GM12878 (cell line): ENCODE data around the gene UST. TPM values are rescaled to one million over a fixed set of nuclear protein-coding genes. Genes with fewer than 3 reads are reported as not detected.

Experiments
- ATAC-seq: fragments of 200-7000 bp; cut with Tn5 transposase; 3 replicates; pipeline ENCODE4 v1.9.1; 2020; ENCODE audit warnings: mild to moderate bottlenecking, moderate library complexity
- BruUV-seq: library from RNA; stranded (reverse); fragments of 400-500 nt; replicated peaks from 2 replicates; lab custom pipeline; 2021; lab: Mats Ljungman, UMichigan
- CTCF ChIA-PET: fragments of 300-600 bp; sonication (Branson Sonifier 250); formaldehyde crosslinking; extraction: SDS; loops from one replicate; lab custom pipeline; 2021; ENCODE audit warnings: inconsistent platforms; lab: Yijun Ruan, JAX
- POLR2A ChIA-PET: fragments of 350-600 bp; formaldehyde crosslinking; extraction: SDS; loops from one replicate; lab custom pipeline; 2021; ENCODE audit warnings: inconsistent platforms; lab: Charles Lee
- RAD21 ChIA-PET: fragments of 300-600 bp; sonication (Branson Sonifier 250); formaldehyde crosslinking; loops from one replicate; lab custom pipeline; 2023; ENCODE audit warnings: antibody characterized with exemption; ENCODE audit not compliant: unreplicated experiment; lab: Charles Lee
- SMC1A ChIA-PET: fragments of 300-600 bp; sonication (Branson Sonifier 250); formaldehyde crosslinking; loops from one replicate; lab custom pipeline; 2023; ENCODE audit not compliant: unreplicated experiment, uncharacterized antibody; lab: Charles Lee
- DNase-seq: peaks from one replicate; pipeline ENCODE4 v3.0.0-alpha.2; 2011; ENCODE audit warnings: low read depth, low spot score
- FAIRE-seq: peaks from 3 replicates; lab custom pipeline; 2011; peaks lifted over from hg19 to GRCh38; lab: Jason Lieb, UNC
- H2AFZ ChIP-seq: 2 replicates; pipeline ENCODE4 v1.6.0; 2011; ENCODE audit warnings: low read depth, low read length, control low read depth; ENCODE audit not compliant: control insufficient read depth
- H3K27ac ChIP-seq: 2 replicates; pipeline ENCODE4 v1.5.1; 2011; ENCODE audit warnings: control low read depth; ENCODE audit not compliant: control insufficient read depth, insufficient read depth
- H3K27me3 ChIP-seq, 2 experiments: replicated peaks in 1 of 2; 2 replicates each; pipeline versions ENCODE4 v1.6.0 to v1.6.1; 2011; ENCODE audit warnings: low read length in 1 of 2; ENCODE audit not compliant: control insufficient read depth in 2 of 2, insufficient read depth in 2 of 2
- H3K36me3 ChIP-seq, 2 experiments: 2 replicates each; pipeline ENCODE4 v1.5.1; 2011; ENCODE audit warnings: low read length in 1 of 2; ENCODE audit not compliant: control insufficient read depth in 2 of 2, insufficient read depth in 2 of 2
- H3K4me1 ChIP-seq: 2 replicates; pipeline ENCODE4 v1.6.1; 2011; ENCODE audit warnings: mild to moderate bottlenecking, low read length, moderate library complexity, mixed read lengths; ENCODE audit not compliant: control insufficient read depth, insufficient read depth
- H3K4me2 ChIP-seq: 2 replicates; pipeline ENCODE4 v1.6.0; 2011; ENCODE audit warnings: control low read depth; ENCODE audit not compliant: control insufficient read depth, insufficient read depth
- H3K4me3 ChIP-seq: fragments of 200-600 bp; sonication (generic); 2 replicates; pipeline ENCODE4 v1.5.1; 2016
- H3K79me2 ChIP-seq: 2 replicates; pipeline ENCODE4 v1.6.0; 2011; ENCODE audit warnings: low read length; ENCODE audit not compliant: control insufficient read depth, insufficient read depth
- H3K9ac ChIP-seq: 2 replicates; pipeline ENCODE4 v1.8.0; 2011; ENCODE audit warnings: low read length, control low read depth, mixed read lengths; ENCODE audit not compliant: control insufficient read depth, insufficient read depth
- H3K9me3 ChIP-seq: replicated peaks from 3 replicates; pipeline ENCODE4 v1.5.1; 2011; ENCODE audit warnings: mild to moderate bottlenecking, low read length; ENCODE audit not compliant: control insufficient read depth, insufficient read depth
- H4K20me1 ChIP-seq: 2 replicates; pipeline ENCODE4 v1.6.0; 2011; ENCODE audit not compliant: control insufficient read depth, insufficient read depth
- CHD2 ChIP-seq: IDR thresholded peaks from 2 replicates; pipeline ENCODE4 v1.6.1; 2011; ENCODE audit warnings: low read depth, low read length, improper control_type of control experiment, borderline replicate concordance
- EED ChIP-seq: sonication (generic); IDR thresholded peaks from 2 replicates; pipeline ENCODE4 v1.6.1; 2016; ENCODE audit warnings: antibody characterized with exemption, low read depth
- GABPA ChIP-seq: IDR thresholded peaks from 2 replicates; pipeline ENCODE4 v1.6.1; 2014; ENCODE audit warnings: antibody characterized with exemption, low read depth, mild to moderate bottlenecking, inconsistent platforms
- HDAC6 ChIP-seq: fragments of 200-600 bp; sonication (generic); IDR thresholded peaks from one replicate; pipeline ENCODE4 v1.8.0; 2017; ENCODE audit warnings: antibody characterized with exemption; ENCODE audit not compliant: unreplicated experiment
- JUNB ChIP-seq: IDR thresholded peaks from 2 replicates; pipeline ENCODE4 v1.6.1; 2016; ENCODE audit warnings: antibody characterized with exemption, mild to moderate bottlenecking
- JUND ChIP-seq: IDR thresholded peaks from 2 replicates; pipeline ENCODE4 v1.6.1; 2012; ENCODE audit warnings: low read depth, mild to moderate bottlenecking, low read length, improper control_type of control experiment, moderate library complexity
- NBN ChIP-seq: fragments of 450-650 bp; IDR thresholded peaks from 2 replicates; pipeline ENCODE4 v1.6.1; 2016
- RB1 ChIP-seq: fragments of 450-650 bp; formaldehyde crosslinking; IDR thresholded peaks from 2 replicates; pipeline ENCODE4 v1.6.1; 2017; ENCODE audit warnings: mild to moderate bottlenecking, borderline replicate concordance
- SREBF2 ChIP-seq: IDR thresholded peaks from 2 replicates; pipeline ENCODE4 v1.6.1; 2012; ENCODE audit warnings: mild to moderate bottlenecking, low read length
- STAT3 ChIP-seq: IDR thresholded peaks from 2 replicates; pipeline ENCODE4 v1.6.1; 2011; ENCODE audit warnings: low read depth, low read length, improper control_type of control experiment
- WRNIP1 ChIP-seq: IDR thresholded peaks from 2 replicates; pipeline ENCODE4 v1.6.1; 2011; ENCODE audit warnings: low read depth, low read length, improper control_type of control experiment, borderline replicate concordance
- ZNF217 ChIP-seq: fragments of 450-650 bp; IDR thresholded peaks from 2 replicates; pipeline ENCODE4 v1.6.1; 2017; ENCODE audit warnings: antibody characterized with exemption, mild to moderate bottlenecking
- ZNF24 ChIP-seq: fragments of 450-650 bp; IDR thresholded peaks from 2 replicates; pipeline ENCODE4 v1.6.1; 2017; ENCODE audit warnings: antibody characterized with exemption, mild to moderate bottlenecking
- ZSCAN29 ChIP-seq: fragments of 450-650 bp; IDR thresholded peaks from 2 replicates; pipeline ENCODE4 v1.6.1; 2017; ENCODE audit warnings: mild to moderate bottlenecking, moderate library complexity
- WGBS: methylation state at CpG from one replicate; pipeline ENCODE4 v1.1.6; 2016; ENCODE audit warnings: low lambda C conversion rate; ENCODE audit not compliant: insufficient replicate concordance, insufficient coverage; ENCODE audit errors: missing lambda C conversion rate; 5-methylcytosine and 5-hydroxymethylcytosine counted together
- in situ Hi-C: fragments of 300-500 bp; cut with MboI; formaldehyde crosslinking; loops from 9 replicates; pipeline ENCODE4 v1.14.3; 2018; ENCODE audit warnings: mixed read lengths
- intact Hi-C: fragments of 100-400 bp; cut with micrococcal nuclease; formaldehyde crosslinking; loops from one replicate; pipeline ENCODE4 v1.14.2; 2022; ENCODE audit not compliant: unreplicated experiment
- polyA plus RNA-seq, 11 experiments: library from polyadenylated mRNA; depleted of rRNA in 4 of 11; unstranded in 6 of 11; stranded (reverse) in 5 of 11; fragments of >200 nt; fragmentation: Nextera tagmentation in 4 of 11; fragmentation: Illumina TruSeq in 1 of 11; extraction: Ambion mirVana in 4 of 11; extraction: Trizol in 1 of 11; gene quantifications; 1 replicate in 1 of 11; 2 replicates in 10 of 11; pipeline versions ENCODE4 v1.2.1 to v1.2.3, GENCODE V29; 2011 to 2016; ENCODE audit warnings: inconsistent platforms in 2 of 11, missing spikeins in 2 of 11, low read depth in 1 of 11
- total RNA-seq, 4 experiments: library from RNA; depleted of rRNA in 3 of 4; stranded (reverse); fragments of >200 nt in 3 of 4; fragmentation: Illumina TruSeq in 1 of 4; extraction: Trizol in 1 of 4; gene quantifications; 2 replicates each; pipeline versions ENCODE4 v1.2.1 to v1.2.3, GENCODE V29; 2013 to 2021
- TF ChIP-seq, protein P1 (sequence below): IDR thresholded peaks from 2 replicates; pipeline ENCODE4 v1.6.1; 2012; ENCODE audit warnings: low read depth, low read length, improper control_type of control experiment

Gene UST
- total and polyA plus RNA-seq, 10 of the 15 experiments (the other 5 are each of a cell fraction or from before 2014, with no cell fraction given): 0.74 to 43.3 (median 2.2) TPM

GRCh38 chr6:148845464-148845863 is 98.6 kb downstream of the UST start:
- POLR2A ChIA-PET: no interaction called here
- intact Hi-C loops: no loop called here

GRCh38 chr6:148846778-148847761 is 100.2 kb downstream of the UST start:
- no peak for DNase-seq
- no peak overlapping the region for H3K27ac ChIP-seq
- no peaks in the 10 kb centered on the region for H3K79me2 ChIP-seq
- H3K4me1 ChIP-seq: no peaks in the 10 kb centered on the region
- peak; percentile 63 for ATAC-seq
- CTCF ChIA-PET: interaction anchor here (0.6 kb wide), 1 partner anchor 80 kb away, joined by 3 read pairs; no protein-coding TSS in a partner anchor
- no peaks in the 10 kb centered on the region for H4K20me1 ChIP-seq
- in situ Hi-C loops (no loop called here), intact Hi-C loops (no loop called here)
- H3K36me3 ChIP-seq: no peaks in the 10 kb centered on the region
- SMC1A ChIA-PET: interaction anchor here (0.9 to 1.1 kb wide), 2 partner anchors 10 to 11 kb away, joined by 3 to 4 read pairs; no protein-coding TSS in a partner anchor
- no TSS peak for BruUV-seq
- no peaks in the 10 kb centered on the region for H3K27me3 ChIP-seq
- H2AFZ ChIP-seq: no peak overlapping the region
- no peak for FAIRE-seq
- H3K9ac ChIP-seq: no peak overlapping the region
- POLR2A ChIA-PET: no interaction called here
- TF ChIP-seq JUND (no peak), HDAC6 (no peak), STAT3 (no peak), WRNIP1 (no peak), JUNB (0 out of 2 replicates have a peak, but pooled peaks have one; percentile 9), GABPA (no peak)
- H3K4me2 ChIP-seq: no peak overlapping the region
- H3K9me3 ChIP-seq: no peaks in the 10 kb centered on the region; the same call in 2 of the 3 replicates
- RAD21 ChIA-PET: no interaction called here
- H3K4me3 ChIP-seq: no peak overlapping the region
- WGBS: 23% methylated on average over 4 of the region's 4 CpGs

More at GRCh38 chr6:148845464-148845863, 98.6 kb downstream of the UST start:
- SMC1A ChIA-PET: no interaction called here
- FAIRE-seq (no peak), DNase-seq (no peak), ATAC-seq (no peak)
- CTCF ChIA-PET: no interaction called here
- no TSS peak for BruUV-seq
- no peak overlapping the region for H3K27ac ChIP-seq
- TF ChIP-seq ZSCAN29: no peak
- TF ChIP-seq, protein P1, sequence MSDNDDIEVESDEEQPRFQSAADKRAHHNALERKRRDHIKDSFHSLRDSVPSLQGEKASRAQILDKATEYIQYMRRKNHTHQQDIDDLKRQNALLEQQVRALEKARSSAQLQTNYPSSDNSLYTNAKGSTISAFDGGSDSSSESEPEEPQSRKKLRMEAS: no peak
- TF ChIP-seq ZNF24: no peak
- TF ChIP-seq JUND: no peak
- no peak for TF ChIP-seq NBN
- TF ChIP-seq RB1: no peak
- TF ChIP-seq EED: no peak
- TF ChIP-seq CHD2: no peak
- no peak for TF ChIP-seq ZNF217
- no peak for TF ChIP-seq SREBF2
- TF ChIP-seq HDAC6: no peak
- H4K20me1 ChIP-seq: no peaks in the 10 kb centered on the region
- no peak overlapping the region for H2AFZ ChIP-seq
- H3K79me2 ChIP-seq: no peaks in the 10 kb centered on the region
- in situ Hi-C loops: no loop called here
- no peaks in the 10 kb centered on the region for H3K4me1 ChIP-seq
- H3K4me2 ChIP-seq: no peak overlapping the region
- WGBS: 81% methylated on average over 1 of the region's 1 CpG
- H3K36me3 ChIP-seq: no peaks in the 10 kb centered on the region
- RAD21 ChIA-PET: no interaction called here
- no peak overlapping the region for H3K4me3 ChIP-seq
- H3K9ac ChIP-seq: no peak overlapping the region
- H3K9me3 ChIP-seq: no peaks in the 10 kb centered on the region; the same call in 2 of the 3 replicates
- no peaks in the 10 kb centered on the region for H3K27me3 ChIP-seq
